Lung (tissue), 12 donors: ENCODE results near the gene XRCC3. TPM values are rescaled to one million over a fixed set of nuclear protein-coding genes. Genes with fewer than 3 reads are reported as not detected.
A peak's percentile ranks its signal among the peaks of the same experiment; 100 is the strongest.

Experiments
- ATAC-seq: fragments of 200-7000 bp; cut with Tn5 transposase; one replicate; pipeline ENCODE4 v1.9.1; 2020; ENCODE audit warnings: moderate number of reproducible peaks; ENCODE audit not compliant: insufficient read depth, low FRiP score
- DNase-seq, 3 donors: peaks; one replicate each; pipeline ENCODE4 v3.0.0-alpha.2; 2013 to 2017
- H3K27ac ChIP-seq, 2 donors: one replicate each; pipeline ENCODE4 v1.5.1; 2013; ENCODE audit warnings: mild to moderate bottlenecking in 2 of 2, moderate library complexity in 2 of 2, control low read depth in 1 of 2, inconsistent platforms in 1 of 2, low read depth in 1 of 2, low read length in 1 of 2
- H3K27me3 ChIP-seq, 3 donors: one replicate each; pipeline ENCODE4 v1.5.1; 2013; ENCODE audit warnings: low read length in 2 of 3; ENCODE audit not compliant: control insufficient read depth in 3 of 3, insufficient read depth in 3 of 3
- H3K36me3 ChIP-seq, 4 donors: one replicate each; pipeline ENCODE4 v1.5.1; 2013; ENCODE audit warnings: low read length in 4 of 4, mild to moderate bottlenecking in 1 of 4, moderate library complexity in 1 of 4; ENCODE audit not compliant: control insufficient read depth in 4 of 4, insufficient read depth in 4 of 4
- H3K4me1 ChIP-seq, 5 donors: one replicate each; pipeline ENCODE4 v1.5.1; 2013; ENCODE audit warnings: low read length in 5 of 5, mild to moderate bottlenecking in 2 of 5, moderate library complexity in 1 of 5; ENCODE audit not compliant: control insufficient read depth in 5 of 5, insufficient read depth in 5 of 5
- H3K4me3 ChIP-seq: one replicate; pipeline ENCODE4 v1.5.1; 2013; ENCODE audit warnings: mild to moderate bottlenecking, control low read depth, moderate library complexity
- H3K9ac ChIP-seq, 2 donors: one replicate each; pipeline ENCODE4 v1.5.1; 2013; ENCODE audit warnings: low read length in 2 of 2, control low read depth in 1 of 2; ENCODE audit not compliant: insufficient read depth in 1 of 2
- H3K9me3 ChIP-seq, 4 donors: one replicate each; pipeline ENCODE4 v1.5.1; 2013; ENCODE audit warnings: low read length in 3 of 4, mild to moderate bottlenecking in 1 of 4, moderate library complexity in 1 of 4; ENCODE audit not compliant: control insufficient read depth in 4 of 4, insufficient read depth in 3 of 4
- WGBS, 2 donors: extraction: QIAGEN DNeasy Blood & Tissue Kit; methylation state at CpG; one replicate each; pipeline ENCODE4 v1.1.7; 2013; 5-methylcytosine and 5-hydroxymethylcytosine counted together
- polyA plus RNA-seq, 2 donors: library from polyadenylated mRNA; stranded (reverse); fragments of 200-250 nt; gene quantifications; one replicate each; pipeline ENCODE4 v1.2.1, GENCODE V29; 2013
- total RNA-seq, 2 donors: library from RNA; depleted of rRNA in 1 of 2; stranded (reverse); fragments of >200 nt in 1 of 2; gene quantifications; one replicate each; pipeline ENCODE4 v1.2.1, GENCODE V29; 2014 to 2021
- TF ChIP-seq, protein P1 (sequence below): IDR thresholded peaks from 2 replicates; pipeline ENCODE4 v1.5.1; 2012; ENCODE audit warnings: mild to moderate bottlenecking; ENCODE audit errors: control extremely low read depth, extremely low read depth
- donor health status: control.
- donor health status: control.
- donor health status: Bipolar disorder and iron deficiency.
- donor health status: healthy.
- donor health status: DM: yes; HTN: yes; CAD: no.

XRCC3 gene
- total and polyA plus RNA-seq, 4 donors: 4.4 to 10.4 (median 6.0) TPM

DNA sequence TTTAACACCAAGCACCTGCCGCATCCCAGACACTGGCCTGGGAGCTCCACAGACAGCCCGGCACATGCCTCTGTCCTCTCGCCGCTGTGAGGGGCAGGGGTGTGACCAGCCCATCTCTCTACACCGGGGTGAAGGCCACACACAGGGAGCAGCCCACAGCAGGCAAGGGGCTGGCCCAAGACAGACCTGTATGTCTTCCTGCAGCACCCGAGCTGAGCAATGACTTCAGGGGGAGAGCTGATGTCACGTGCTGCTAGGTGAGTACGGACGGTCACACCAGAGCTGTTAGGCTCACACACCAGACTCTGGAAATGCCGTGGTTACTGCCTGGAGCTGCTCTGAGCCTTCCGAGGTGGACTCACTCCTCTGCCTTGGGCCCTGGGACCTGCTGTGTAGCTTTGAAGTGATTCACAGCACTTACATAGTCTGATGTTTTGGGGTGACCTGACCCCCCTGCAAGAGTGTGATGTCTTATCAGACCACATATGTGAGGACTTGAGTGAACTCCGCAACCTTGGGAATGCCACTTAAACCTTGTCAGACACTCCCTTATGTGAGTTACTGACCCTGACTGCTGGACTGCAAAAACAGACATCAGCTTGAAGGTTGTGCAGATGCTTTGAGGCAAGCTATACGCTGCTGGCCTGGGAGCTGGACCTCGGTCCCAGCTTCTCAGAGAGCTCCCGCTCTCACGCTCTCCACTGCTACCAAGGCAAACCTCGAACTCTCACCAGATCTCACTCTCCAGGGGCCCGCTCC is 1.8 kb downstream of the XRCC3 start:
- 88 to 93% methylated on average over 18 of the region's 18 CpGs for WGBS, 2 donors
- H3K36me3 ChIP-seq: no peaks in the 10 kb centered on the region
- no peak overlapping the region for H3K4me3 ChIP-seq
- peaks cover 0 to 36% (median 14%) of the 10 kb centered on the region in 5 donors for H3K4me1 ChIP-seq
- no peak for ATAC-seq
- DNase-seq: no peak
- no peak overlapping the region for H3K27ac ChIP-seq
- H3K27me3 ChIP-seq: no peaks in the 10 kb centered on the region
- TF ChIP-seq, protein P1, sequence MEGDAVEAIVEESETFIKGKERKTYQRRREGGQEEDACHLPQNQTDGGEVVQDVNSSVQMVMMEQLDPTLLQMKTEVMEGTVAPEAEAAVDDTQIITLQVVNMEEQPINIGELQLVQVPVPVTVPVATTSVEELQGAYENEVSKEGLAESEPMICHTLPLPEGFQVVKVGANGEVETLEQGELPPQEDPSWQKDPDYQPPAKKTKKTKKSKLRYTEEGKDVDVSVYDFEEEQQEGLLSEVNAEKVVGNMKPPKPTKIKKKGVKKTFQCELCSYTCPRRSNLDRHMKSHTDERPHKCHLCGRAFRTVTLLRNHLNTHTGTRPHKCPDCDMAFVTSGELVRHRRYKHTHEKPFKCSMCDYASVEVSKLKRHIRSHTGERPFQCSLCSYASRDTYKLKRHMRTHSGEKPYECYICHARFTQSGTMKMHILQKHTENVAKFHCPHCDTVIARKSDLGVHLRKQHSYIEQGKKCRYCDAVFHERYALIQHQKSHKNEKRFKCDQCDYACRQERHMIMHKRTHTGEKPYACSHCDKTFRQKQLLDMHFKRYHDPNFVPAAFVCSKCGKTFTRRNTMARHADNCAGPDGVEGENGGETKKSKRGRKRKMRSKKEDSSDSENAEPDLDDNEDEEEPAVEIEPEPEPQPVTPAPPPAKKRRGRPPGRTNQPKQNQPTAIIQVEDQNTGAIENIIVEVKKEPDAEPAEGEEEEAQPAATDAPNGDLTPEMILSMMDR: no peak
- H3K9ac ChIP-seq: no peak overlapping the region
- no peaks in the 10 kb centered on the region for H3K9me3 ChIP-seq

- no peak overlapping the region for H3K4me3 ChIP-seq
- no peak for ATAC-seq
- WGBS, 2 donors: 74 to 89% methylated on average over 24 of the region's 24 CpGs
- H3K27ac ChIP-seq: peak overlapping the region in 1 of 2 donors; percentile 76
- H3K27me3 ChIP-seq: no peaks in the 10 kb centered on the region
- no peak for DNase-seq
- no peak overlapping the region for H3K9ac ChIP-seq
- TF ChIP-seq, protein P1: no peak
- peaks cover 0 to 29% (median 10%) of the 10 kb centered on the region in 5 donors for H3K4me1 ChIP-seq
- H3K36me3 ChIP-seq: peaks cover 0 to 7% (median 1%) of the 10 kb centered on the region in 4 donors
- H3K9me3 ChIP-seq: no peaks in the 10 kb centered on the region
Observed at GRCh38 chr14:103712633-103713247, 2.5 kb downstream of the XRCC3 start.

- no peaks in the 10 kb centered on the region for H3K27me3 ChIP-seq
- H3K4me3 ChIP-seq: no peak overlapping the region
- H3K9me3 ChIP-seq: no peaks in the 10 kb centered on the region
- 46 to 62% methylated on average over 25 to 27 of the region's 27 CpGs for WGBS, 2 donors
- H3K9ac ChIP-seq: no peak overlapping the region
- peaks cover 0 to 8% (median 3%) of the 10 kb centered on the region in 4 donors for H3K36me3 ChIP-seq
- TF ChIP-seq, protein P1: no peak
- no peak for DNase-seq
- peak overlapping the region; percentile 5 to 76 for H3K27ac ChIP-seq
- no peak for ATAC-seq
- H3K4me1 ChIP-seq: peaks cover 0 to 24% (median 9%) of the 10 kb centered on the region in 5 donors
Observed at GRCh38 chr14:103711516-103712431, 3.5 kb downstream of the XRCC3 start.
